K562 (cell line): ENCODE data around the gene DPY19L3. TPM values are rescaled to one million over a fixed set of nuclear protein-coding genes. Genes with fewer than 3 reads are reported as not detected.

Experiments
- ATAC-seq: fragments of 200-7000 bp; cut with Tn5 transposase; 3 replicates; pipeline ENCODE4 v1.9.1; 2020; ENCODE audit warnings: moderate library complexity
- BruUV-seq: library from RNA; stranded (reverse); fragments of 400-500 nt; replicated peaks from 2 replicates; lab custom pipeline; 2021; lab: Mats Ljungman, UMichigan
- CTCF ChIA-PET: fragments of 300-600 bp; formaldehyde crosslinking; extraction: SDS; loops from one replicate; lab custom pipeline; 2021; ENCODE audit warnings: low intra/inter-chr PET ratio; lab: Yijun Ruan, JAX
- POLR2A ChIA-PET: fragments of 300-600, 350-650 bp; sonication (Branson Sonifier 250); formaldehyde crosslinking; extraction: SDS; loops from one replicate; lab custom pipeline; 2021; ENCODE audit warnings: antibody characterized with exemption, inconsistent platforms; lab: Yijun Ruan, JAX
- DNase-seq, 4 experiments: peaks; one replicate each; pipeline versions ENCODE4 v3.0.0 to v3.0.0-alpha.2; 2011 to 2018; ENCODE audit warnings: low spot score in 3 of 4, mixed read lengths in 3 of 4; ENCODE audit errors: extremely low read depth in 1 of 4
- FAIRE-seq: peaks from 2 replicates; lab custom pipeline; 2011; peaks lifted over from hg19 to GRCh38; lab: Jason Lieb, UNC
- H2AFZ ChIP-seq: 2 replicates; pipeline ENCODE4 v1.6.0; 2011; ENCODE audit warnings: low read depth, low read length, control low read depth, inconsistent platforms
- H3K27ac ChIP-seq: fragments of 200-600 bp; 3 replicates; pipeline ENCODE4 v1.8.0; 2011; ENCODE audit warnings: low read depth, mild to moderate bottlenecking, control low read depth, inconsistent platforms, low read length, moderate library complexity, mixed read lengths; ENCODE audit errors: extremely low read depth
- H3K27me3 ChIP-seq, 2 experiments: fragments of 300-600 bp in 1 of 2; 2 replicates in 1 of 2; 3 replicates in 1 of 2; pipeline versions ENCODE4 v1.6.0 to v1.8.0; 2011; ENCODE audit warnings: inconsistent platforms in 2 of 2, low read length in 2 of 2, mild to moderate bottlenecking in 1 of 2, mixed read lengths in 1 of 2, moderate library complexity in 1 of 2; ENCODE audit not compliant: control insufficient read depth in 2 of 2, insufficient read depth in 2 of 2
- H3K36me3 ChIP-seq: fragments of 300-600 bp; 3 replicates; pipeline ENCODE4 v1.8.0; 2011; ENCODE audit warnings: mild to moderate bottlenecking, low read length, inconsistent platforms; ENCODE audit not compliant: control insufficient read depth, insufficient read depth
- H3K4me1 ChIP-seq, 2 experiments: fragments of 200-600 bp in 1 of 2; replicated peaks in 1 of 2; 2 replicates in 1 of 2; 3 replicates in 1 of 2; pipeline versions ENCODE4 v1.5.1 to v1.8.0; 2011; ENCODE audit warnings: inconsistent platforms in 2 of 2, low read length in 2 of 2, mild to moderate bottlenecking in 1 of 2, mixed read lengths in 1 of 2, moderate library complexity in 1 of 2; ENCODE audit not compliant: control insufficient read depth in 2 of 2, insufficient read depth in 2 of 2
- H3K4me2 ChIP-seq: 2 replicates; pipeline ENCODE4 v1.6.1; 2011; ENCODE audit warnings: low read length, control low read depth, inconsistent platforms, mixed read lengths; ENCODE audit not compliant: insufficient read depth
- H3K4me3 ChIP-seq: fragments of 200-600 bp; sonication (generic), shearing (Covaris generic); 2 replicates; pipeline ENCODE4 v1.5.1; 2016; ENCODE audit warnings: control low read depth, inconsistent platforms
- H3K79me2 ChIP-seq: fragments of 200-600 bp; 3 replicates; pipeline ENCODE4 v1.8.0; 2011; ENCODE audit warnings: low read length, inconsistent platforms; ENCODE audit not compliant: control insufficient read depth, insufficient read depth
- H3K9ac ChIP-seq, 2 experiments: 2 replicates each; pipeline versions ENCODE4 v1.6.0 to v1.6.1; 2011; ENCODE audit warnings: low read depth in 2 of 2, low read length in 2 of 2, control low read depth in 1 of 2, inconsistent platforms in 1 of 2, mild to moderate bottlenecking in 1 of 2, mixed read lengths in 1 of 2; ENCODE audit not compliant: insufficient read depth in 1 of 2
- H3K9me1 ChIP-seq: one replicate; pipeline ENCODE4 v1.6.0; 2011; ENCODE audit warnings: inconsistent platforms, mild to moderate bottlenecking, low read length, moderate library complexity; ENCODE audit not compliant: control insufficient read depth, insufficient read depth
- H3K9me3 ChIP-seq: replicated peaks from 2 replicates; pipeline ENCODE4 v1.5.1; 2011; ENCODE audit warnings: low read depth, low read length, inconsistent platforms; ENCODE audit not compliant: control insufficient read depth, insufficient read depth
- H4K20me1 ChIP-seq: replicated peaks from 2 replicates; pipeline ENCODE4 v1.6.1; 2011; ENCODE audit warnings: low read length, inconsistent platforms, mixed read lengths; ENCODE audit not compliant: control insufficient read depth, insufficient read depth
- BRD9 ChIP-seq: fragments of 450-650 bp; IDR thresholded peaks from 2 replicates; pipeline ENCODE4 v1.6.1; 2018; ENCODE audit warnings: low read depth; ENCODE audit not compliant: partially characterized antibody
- CSDE1 ChIP-seq, 2 experiments: fragments of 450-650 bp; IDR thresholded peaks; 2 replicates each; pipeline ENCODE4 v1.6.1; 2016; ENCODE audit warnings: mild to moderate bottlenecking in 1 of 2
- DNMT1 ChIP-seq: fragments of 450-650 bp; IDR thresholded peaks from 2 replicates; pipeline ENCODE4 v1.6.1; 2016; ENCODE audit warnings: antibody characterized with exemption, mild to moderate bottlenecking
- GTF2F1 ChIP-seq: IDR thresholded peaks from 2 replicates; pipeline ENCODE4 v1.6.1; 2011; ENCODE audit warnings: low read depth, low read length, improper control_type of control experiment
- HNRNPH1 ChIP-seq: fragments of 200-400 bp; formaldehyde crosslinking; optimal IDR thresholded peaks from 2 replicates; pipeline ENCODE3; 2017; ENCODE audit warnings: low read depth, mild to moderate bottlenecking, low read length, moderate library complexity
- RFX5 ChIP-seq: IDR thresholded peaks from 2 replicates; pipeline ENCODE4 v1.6.1; 2011; ENCODE audit warnings: low read depth, mild to moderate bottlenecking, improper control_type of control experiment, low read length
- ZBED1 ChIP-seq: IDR thresholded peaks from 2 replicates; pipeline ENCODE4 v1.6.1; 2014
- ZFP91 ChIP-seq: sonication (generic); formaldehyde crosslinking; IDR thresholded peaks from 2 replicates; pipeline ENCODE4 v1.8.0; 2022; ENCODE audit warnings: mild to moderate bottlenecking, missing genetic modification reagents
- ZNF184 ChIP-seq: sonication (generic); formaldehyde crosslinking; IDR thresholded peaks from 2 replicates; pipeline ENCODE4 v1.5.0; 2020; ENCODE audit warnings: missing genetic modification reagents
- ZNF384 ChIP-seq: IDR thresholded peaks from 2 replicates; pipeline ENCODE4 v1.6.1; 2012; ENCODE audit warnings: low read depth, low read length, improper control_type of control experiment
- ZNF511 ChIP-seq: sonication (generic); formaldehyde crosslinking; IDR thresholded peaks from 2 replicates; pipeline ENCODE4 v1.8.0; 2022; ENCODE audit warnings: mild to moderate bottlenecking, missing genetic modification reagents
- ZNF639 ChIP-seq, 2 experiments: fragments of 200-800 bp in 1 of 2; sonication (Bioruptor generic) in 1 of 2; sonication (generic) in 1 of 2; formaldehyde crosslinking in 1 of 2; IDR thresholded peaks in 1 of 2; conservative IDR thresholded peaks in 1 of 2; 2 replicates each; pipeline versions ENCODE4 v1.5.0 to v1.6.1; 2016 to 2020; ENCODE audit warnings: missing compliant biosample characterization in 1 of 2, missing genetic modification characterization in 1 of 2, missing genetic modification reagents in 1 of 2
- WGBS: fragments of 100-300 bp; shearing (Covaris generic); methylation state at CpG from one replicate; pipeline ENCODE4 v1.1.6; 2016; ENCODE audit warnings: low coverage, mixed read lengths; ENCODE audit not compliant: insufficient coverage; ENCODE audit errors: missing lambda C conversion rate; 5-methylcytosine and 5-hydroxymethylcytosine counted together
- in situ Hi-C: fragments of 300-500 bp; cut with MboI; formaldehyde crosslinking; loops from 4 replicates; pipeline ENCODE4 v1.15.0; 2018; ENCODE audit warnings: inconsistent platforms, mixed read lengths
- intact Hi-C: fragments of 100-400 bp; cut with micrococcal nuclease; formaldehyde crosslinking; loops from 2 replicates; pipeline ENCODE4 v1.14.2; 2022
- polyA plus RNA-seq, 8 experiments: library from polyadenylated mRNA; depleted of rRNA in 4 of 8; stranded (reverse) in 5 of 8; unstranded in 3 of 8; fragments of >200 nt; fragmentation: Nextera tagmentation in 2 of 8; fragmentation: Illumina TruSeq in 1 of 8; extraction: Ambion mirVana in 2 of 8; extraction: Trizol in 1 of 8; gene quantifications; 2 replicates each; pipeline versions ENCODE4 v1.2.1 to v1.2.3, GENCODE V29; 2011 to 2014; ENCODE audit warnings: inconsistent platforms in 1 of 8, missing spikeins in 1 of 8
- total RNA-seq, 7 experiments: library from RNA; depleted of rRNA in 6 of 7; stranded (reverse); fragments of >200 nt in 6 of 7; fragmentation: Illumina TruSeq in 2 of 7; extraction: Trizol in 2 of 7; gene quantifications; 2 replicates each; pipeline versions ENCODE4 v1.2.1 to v1.2.3, GENCODE V29; 2011 to 2021; ENCODE audit warnings: low replicate concordance in 1 of 7

DPY19L3 gene
- total and polyA plus RNA-seq, 9 of the 15 experiments (the other 6 are each of a cell fraction or from before 2014, with no cell fraction given), result 4.7 to 39.2 (median 22.0) TPM

GRCh38 chr19:32358321-32358720 lies 47.2 kb upstream of the DPY19L3 start (continued):
- TF ChIP-seq ZNF639 (CRISPR knock-in tag; conservative IDR thresholded peaks at IDR 0.05 in 1 of 2, IDR thresholded peaks at IDR 0.05 in 1 of 2), result no peak
- no peak for TF ChIP-seq DNMT1
- TF ChIP-seq HNRNPH1, result no peak

GRCh38 chr19:32359581-32359980 lies 46.0 kb upstream of the DPY19L3 start:
- H3K4me2 ChIP-seq, result no peak overlapping the region
- in situ Hi-C loops, result no loop called here

More at GRCh38 chr19:32359581-32359980, 46.0 kb upstream of the DPY19L3 start:
- WGBS, result 95% methylated on average over 9 of the region's 9 CpGs
- TF ChIP-seq ZNF384 (no peak), ZFP91 (CRISPR knock-in tag) (no peak), ZBED1 (no peak), RFX5 (no peak), GTF2F1 (no peak), CSDE1 (IDR thresholded peaks at IDR 0.05) (no peak), BRD9 (no peak), ZNF511 (CRISPR knock-in tag) (no peak), ZNF184 (CRISPR knock-in tag) (no peak)
- ATAC-seq, result no peak
- DNase-seq, result no peak
- no peaks in the 10 kb centered on the region for H3K27me3 ChIP-seq
- no peak overlapping the region for H3K27ac ChIP-seq
- CTCF ChIA-PET, result no interaction called here
- H3K36me3 ChIP-seq, result peaks cover 87% of the 10 kb centered on the region
- POLR2A ChIA-PET, result interaction anchor here (0.6 to 1.2 kb wide), 6 partner anchors 9 to 446 kb away, joined by 3 to 6 read pairs (median 4); no protein-coding TSS in a partner anchor
- H4K20me1 ChIP-seq, result no peaks in the 10 kb centered on the region
- no peaks in the 10 kb centered on the region for H3K9me3 ChIP-seq
- BruUV-seq, result no TSS peak
- intact Hi-C loops, result no loop called here
- H3K9ac ChIP-seq, result no peak overlapping the region
- H2AFZ ChIP-seq, result no peak overlapping the region
- no peaks in the 10 kb centered on the region for H3K4me1 ChIP-seq
- no peak for FAIRE-seq
- no peak overlapping the region for H3K4me3 ChIP-seq
- no peaks in the 10 kb centered on the region for H3K9me1 ChIP-seq
- peaks cover 15% of the 10 kb centered on the region; the same call in 2 of the 3 replicates for H3K79me2 ChIP-seq
